Measurements from ENCODE around the gene OR1D5. TPM values are rescaled to one million over a fixed set of nuclear protein-coding genes. Genes with fewer than 3 reads are reported as not detected.

Gene OR1D5
- total and polyA plus RNA-seq, 2 of the 8 experiments (the other 6 are each of a cell fraction or from before 2014, with no cell fraction given): not detected

- DNase-seq (ENCODE audit: low read depth in 1 of 2, low spot score in 2 of 2): no peak
- H3K4me1 ChIP-seq (replicated peaks in 1 of 4; ENCODE audit: control insufficient read depth in 3 of 4, insufficient read depth in 4 of 4, low read length in 3 of 4): no peaks in the 10 kb centered on the region; a peak in 1 of 7 replicates
- no peaks in the 10 kb centered on the region for H3K79me2 ChIP-seq (ENCODE audit: control insufficient read depth in 1 of 2, insufficient read depth in 2 of 2, low read length in 2 of 2)
- POLR2A ChIA-PET (ENCODE audit: partially characterized antibody): no interaction called here
- 94% methylated on average over 7 of the region's 7 CpGs; no CpG with 5 or more reads in 1 of the 2 experiments for WGBS, 2 experiments (ENCODE audit: extremely low coverage in 1 of 2, insufficient coverage in 1 of 2, insufficient read length in 1 of 2, insufficient replicate concordance in 2 of 2, low coverage in 1 of 2, low lambda C conversion rate in 2 of 2, missing lambda C conversion rate in 1 of 2)
- no peak overlapping the region for H3K23ac ChIP-seq (ENCODE audit: insufficient read length)
- FAIRE-seq: no peak
- no peak overlapping the region for H3K56ac ChIP-seq (replicated peaks; ENCODE audit: insufficient read length, low read depth, low read length)
- H3K14ac ChIP-seq (ENCODE audit: insufficient read length): no peak overlapping the region
- no peaks in the 10 kb centered on the region for H3K23me2 ChIP-seq (ENCODE audit: low read depth, low read length)
- H3K9me3 ChIP-seq (ENCODE audit: insufficient read depth in 2 of 2, low read depth in 1 of 2, low read length in 1 of 2): no peaks in the 10 kb centered on the region
- no peaks in the 10 kb centered on the region for H3K27me3 ChIP-seq (replicated peaks in 1 of 4; ENCODE audit: control insufficient read depth in 3 of 4, extremely low read depth in 1 of 4, insufficient read depth in 3 of 4, low read length in 3 of 4)
- H3K4me3 ChIP-seq (ENCODE audit: extremely low read depth in 1 of 4, insufficient read depth in 2 of 4, low read depth in 3 of 4, low read length in 4 of 4): no peak overlapping the region
- H3K4ac ChIP-seq (replicated peaks; ENCODE audit: insufficient read length, low read depth, low read length): no peak overlapping the region
- no peak overlapping the region for H3K9ac ChIP-seq (replicated peaks in 1 of 4; ENCODE audit: extremely low read depth in 1 of 4, low read depth in 3 of 4, low read length in 3 of 4)
- no peak overlapping the region for H2AFZ ChIP-seq (ENCODE audit: low read length)
- no peak overlapping the region for H2BK5ac ChIP-seq (ENCODE audit: low read depth, low read length)
- H2BK120ac ChIP-seq (replicated peaks; ENCODE audit: low read depth, low read length): no peak overlapping the region
- H2BK15ac ChIP-seq (ENCODE audit: low read length): no peak overlapping the region
- CTCF ChIA-PET (ENCODE audit: partially characterized antibody): interaction anchor here (1.1 to 3.9 kb wide), 2 partner anchors 17 to 19 kb away, joined by 6 to 15 read pairs; no protein-coding TSS in a partner anchor
- no peak overlapping the region for H2BK12ac ChIP-seq (ENCODE audit: low read depth, low read length)
- H3K79me1 ChIP-seq (ENCODE audit: low read depth, low read length): no peaks in the 10 kb centered on the region
- H4K5ac ChIP-seq (ENCODE audit: insufficient read length, low read depth, low read length): no peak overlapping the region
- H4K8ac ChIP-seq (ENCODE audit: extremely low read depth, insufficient read depth, low read length): no peak overlapping the region
- peaks cover 0 to 20% (median 16%) of the 10 kb centered on the region in 4 experiments; a peak in 6 of 8 replicates for H3K36me3 ChIP-seq (ENCODE audit: control insufficient read depth in 2 of 4, insufficient read depth in 4 of 4, low read length in 3 of 4)
- H3K18ac ChIP-seq (ENCODE audit: extremely low read depth, low read length): no peak overlapping the region
- H2AK5ac ChIP-seq (ENCODE audit: low read depth, low read length): no peak overlapping the region
- H2BK20ac ChIP-seq (ENCODE audit: low read length): no peak overlapping the region
- no peak overlapping the region for H3K4me2 ChIP-seq (ENCODE audit: insufficient read depth in 1 of 2, low read depth in 2 of 2, low read length in 2 of 2)
- peaks cover 0 to 3% of the 10 kb centered on the region in 2 experiments for H4K20me1 ChIP-seq (replicated peaks in 1 of 2; ENCODE audit: control insufficient read depth in 1 of 2, insufficient read depth in 2 of 2, low read length in 2 of 2)
- no peak overlapping the region for H4K91ac ChIP-seq (replicated peaks; ENCODE audit: insufficient read length, low read length)
- H3K27ac ChIP-seq (ENCODE audit: low read depth, low read length): no peak overlapping the region
- TF ChIP-seq ATF3 (IDR thresholded peaks at IDR 0.05; ENCODE audit: insufficient read depth, low read depth, low read length) (no peak), RNF2 (IDR thresholded peaks at IDR 0.05; ENCODE audit: borderline replicate concordance, low read depth, low read length, missing control alignments, poor library complexity, severe bottlenecking) (no peak), CTCF (IDR thresholded peaks at IDR 0.05; ENCODE audit: control extremely low read depth in 1 of 3, insufficient read depth in 1 of 3, low read depth in 1 of 3, low read length in 3 of 3) (no peak), BRCA1 (IDR thresholded peaks at IDR 0.05; ENCODE audit: low read depth, low read length) (no peak), CREB1 (IDR thresholded peaks at IDR 0.05) (no peak), PHF8 (conservative IDR thresholded peaks at IDR 0.05; ENCODE audit: low read depth, low read length) (no peak), SIRT6 (IDR thresholded peaks at IDR 0.05; ENCODE audit: low read length) (no peak), HDAC2 (IDR thresholded peaks at IDR 0.05; ENCODE audit: borderline replicate concordance in 1 of 2, low read depth in 2 of 2, low read length in 2 of 2) (no peak), TBP (IDR thresholded peaks at IDR 0.05; ENCODE audit: low read depth, low read length) (no peak)
- TF ChIP-seq, protein P1, sequence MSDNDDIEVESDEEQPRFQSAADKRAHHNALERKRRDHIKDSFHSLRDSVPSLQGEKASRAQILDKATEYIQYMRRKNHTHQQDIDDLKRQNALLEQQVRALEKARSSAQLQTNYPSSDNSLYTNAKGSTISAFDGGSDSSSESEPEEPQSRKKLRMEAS (IDR thresholded peaks at IDR 0.05): no peak
Observed at GRCh38 chr17:3030096-3030495, 33.3 kb downstream of the OR1D5 start.
